Heart right ventricle (tissue), 16 donors: Measurements from ENCODE around the gene CLPTM1L. TPM values are rescaled to one million over a fixed set of nuclear protein-coding genes. Genes with fewer than 3 reads are reported as not detected.

Source experiments
- ATAC-seq, 8 donors: fragments of 200-7000 bp; cut with Tn5 transposase; one replicate each; pipeline ENCODE4 v1.9.1; 2020; ENCODE audit warnings: mild to moderate bottlenecking in 8 of 8, moderate library complexity in 8 of 8, moderate number of reproducible peaks in 1 of 8
- DNase-seq, 2 donors: peaks; one replicate each; pipeline ENCODE4 v3.0.0-alpha.2; 2020
- H3K27ac ChIP-seq, 10 donors: fragments of 200-600 bp; sonication (generic) in 2 of 10; one replicate each; pipeline versions ENCODE4 v1.5.0 to v1.8.0; 2020 to 2022; ENCODE audit warnings: mild to moderate bottlenecking in 3 of 10
- H3K27me3 ChIP-seq, 7 donors: fragments of 200-600 bp; one replicate each; pipeline ENCODE4 v1.8.0; 2021 to 2022; ENCODE audit warnings: mild to moderate bottlenecking in 2 of 7
- H3K36me3 ChIP-seq, 9 donors: fragments of 200-600 bp; sonication (generic) in 1 of 9; one replicate each; pipeline versions ENCODE4 v1.5.0 to v1.8.0; 2020 to 2022; ENCODE audit warnings: mild to moderate bottlenecking in 2 of 9
- H3K4me1 ChIP-seq, 9 donors: fragments of 200-600 bp; sonication (generic) in 1 of 9; one replicate each; pipeline versions ENCODE4 v1.5.0 to v1.8.0; 2020 to 2022; ENCODE audit warnings: mild to moderate bottlenecking in 4 of 9
- H3K4me3 ChIP-seq, 10 donors: fragments of 200-600 bp; sonication (generic) in 2 of 10; one replicate each; pipeline versions ENCODE4 v1.5.0 to v1.8.0; 2020 to 2022; ENCODE audit warnings: mild to moderate bottlenecking in 7 of 10, moderate library complexity in 2 of 10
- H3K9me3 ChIP-seq, 11 donors: fragments of 200-600 bp in 10 of 11; sonication (generic) in 2 of 11; one replicate each; pipeline versions ENCODE4 v1.5.0 to v1.8.0; 2013 to 2022; ENCODE audit warnings: mild to moderate bottlenecking in 2 of 11, control low read depth in 1 of 11, moderate library complexity in 1 of 11
- CTCF ChIP-seq, 9 donors: fragments of 200-600 bp; sonication (generic) in 2 of 9; IDR thresholded peaks; one replicate each; pipeline versions ENCODE4 v1.5.0 to v1.8.0; 2021 to 2022; ENCODE audit warnings: antibody characterized with exemption in 9 of 9, mild to moderate bottlenecking in 5 of 9, moderate library complexity in 1 of 9
- WGBS, 2 donors: extraction: QIAGEN DNeasy Blood & Tissue Kit; methylation state at CpG; one replicate each; pipeline ENCODE4 v1.1.7; 2013; ENCODE audit warnings: inconsistent platforms in 1 of 2; 5-methylcytosine and 5-hydroxymethylcytosine counted together
- intact Hi-C, 10 donors: fragments of 100-400 bp; cut with DNase I; formaldehyde crosslinking; loops; one replicate each; pipeline versions ENCODE4 v1.11.1 to v1.14.2; 2022
- polyA plus RNA-seq, 2 donors: library from polyadenylated mRNA; stranded (reverse); fragments of 200-250 nt; gene quantifications; one replicate each; pipeline ENCODE4 v1.2.3, GENCODE V29; 2013
- total RNA-seq, 10 donors: library from RNA; stranded (reverse); fragmentation: NEBNext Ultra II Directional in 3 of 10; extraction: Animal tissue kit (Norgen Biotek cat#: 25700) in 3 of 10; gene quantifications; one replicate each; pipeline versions ENCODE4 v1.2.1 to v1.2.4, GENCODE V29; 2021 to 2023
- donor health status: Arrhythmogenic right ventricular cardiomyopathy.
- donor health status: ischemic (EF 13 %, LVEDD 7.1; RV severe dilation, severe dysfunction).
- donor health status: healthy with polysubstance abuse.
- donor health status: DM: no; HTN: yes; CAD: no.
- donor health status: DM: no; HTN: no; CAD: no.
- donor health status: ischemic (EF 25% LVEDD 6.9; RV normal size, moderate dysfunction).
- donor health status: ischemic (EF 25% LVEDD 5.7; RV mildly dilated, moderate dysfunction).
- donor health status: healthy.
- donor health status: DM: yes; HTN: yes; CAD: no.
- donor health status: Ischemic cardiomyopathy.
- donor health status: ischemic (EF 35%, LVEDD 5.7; RV mildly dilated, moderate dysfunction).
- donor health status: nonischemic (EF 11% LVEDD 7.7; RV severe dilation, severe dysfunction).
- donor health status: DM: yes; HTN: yes; CAD: no.
- donor health status: PGD.
- donor health status: ischemic (EF 29% LVEDD 5.4; RV normal size, mild dysfunction).
- donor health status: nonischemic (EF 23%, LVEDD 6.1; RV moderate dilation, normal function).

Gene CLPTM1L
- total and polyA plus RNA-seq, 12 donors = 21.5 to 78.0 (median 32.5) TPM

- H3K4me1 ChIP-seq = no peaks in the 10 kb centered on the region
- H3K9me3 ChIP-seq = no peaks in the 10 kb centered on the region
- no peak overlapping the region for H3K27ac ChIP-seq
- DNase-seq (no peak), ATAC-seq (no peak)
- H3K27me3 ChIP-seq = no peaks in the 10 kb centered on the region
- no peak overlapping the region for H3K4me3 ChIP-seq
- 89 to 91% methylated on average over 22 of the region's 22 CpGs for WGBS, 2 donors
- intact Hi-C loops = no loop called here
- TF ChIP-seq CTCF (IDR thresholded peaks at IDR 0.05) = no peak
- peaks cover 0 to 69% (median 39%) of the 10 kb centered on the region in 9 donors for H3K36me3 ChIP-seq
Measured at GRCh38 chr5:1325870-1326531, 18.9 kb downstream of the CLPTM1L start.

- Histone ChIP-seq H3K27me3 (no peaks in the 10 kb centered on the region), H3K36me3 (peaks cover 0 to 69% (median 35%) of the 10 kb centered on the region in 9 donors), H3K9me3 (no peaks in the 10 kb centered on the region), H3K4me3 (no peak overlapping the region), H3K27ac (no peak overlapping the region), H3K4me1 (no peaks in the 10 kb centered on the region)
- intact Hi-C loops = no loop called here
- peak in 5 of 8 donors; percentile 6 to 63 (median 14) for ATAC-seq
- WGBS, 2 donors = 92 to 94% methylated on average over 17 of the region's 17 CpGs
- DNase-seq = no peak
- no peak for TF ChIP-seq CTCF (IDR thresholded peaks at IDR 0.05)
Measured at GRCh38 chr5:1325191-1325741, 19.6 kb downstream of the CLPTM1L start.

GRCh38 chr5:1324719-1325190, 20.1 kb downstream of the CLPTM1L start:
- Histone ChIP-seq H3K36me3 (peaks cover 0 to 69% (median 36%) of the 10 kb centered on the region in 9 donors), H3K27me3 (no peaks in the 10 kb centered on the region), H3K4me3 (no peak overlapping the region), H3K9me3 (no peaks in the 10 kb centered on the region), H3K27ac (no peak overlapping the region), H3K4me1 (no peaks in the 10 kb centered on the region)
- ATAC-seq = peak in 5 of 8 donors; percentile 13 to 82 (median 49)
- no peak for TF ChIP-seq CTCF (IDR thresholded peaks at IDR 0.05)
- DNase-seq = no peak
- intact Hi-C loops = no loop called here
- WGBS, 2 donors = 91 to 94% methylated on average over 17 of the region's 17 CpGs

- TF ChIP-seq CTCF (IDR thresholded peaks at IDR 0.05) = no peak
- no peaks in the 10 kb centered on the region for H3K27me3 ChIP-seq
- 96 to 97% methylated on average over 15 of the region's 15 CpGs for WGBS, 2 donors
- no peak overlapping the region for H3K27ac ChIP-seq
- no peaks in the 10 kb centered on the region for H3K4me1 ChIP-seq
- DNase-seq (no peak), ATAC-seq (no peak)
- H3K4me3 ChIP-seq = no peak overlapping the region
- peaks cover 0 to 74% (median 40%) of the 10 kb centered on the region in 9 donors for H3K36me3 ChIP-seq
- intact Hi-C loops = no loop called here
- H3K9me3 ChIP-seq = no peaks in the 10 kb centered on the region
Measured at GRCh38 chr5:1324301-1324700, 20.6 kb downstream of the CLPTM1L start.
